ENCODE results near the gene DENND6A.
"Not testable (repeated sequence)": the region's sequence is repeated elsewhere in the genome, so short reads cannot be mapped to it uniquely, and the experiment has no call there.

The DENND6A gene

GRCh38 chr3:57659004-57659673, 33.7 kb downstream of the DENND6A start:
- Histone ChIP-seq H3K4me1 (ENCODE audit: control insufficient read depth, insufficient read depth, low read length) (no peaks in the 10 kb centered on the region), H3K9ac (ENCODE audit: low read depth, low read length) (no peak overlapping the region), H3K9me3 (ENCODE audit: control insufficient read depth, insufficient read depth, low read length) (no peaks in the 10 kb centered on the region), H3K36me3 (ENCODE audit: control insufficient read depth, insufficient read depth, low read length) (no peaks in the 10 kb centered on the region), H3K27me3 (ENCODE audit: control insufficient read depth, insufficient read depth, low read length) (no peaks in the 10 kb centered on the region), H3K4me3 (ENCODE audit: low read depth, low read length) (no peak overlapping the region)

GRCh38 chr3:57658536-57658935, 34.3 kb downstream of the DENND6A start:
- no peaks in the 10 kb centered on the region for H3K36me3 ChIP-seq (ENCODE audit: control insufficient read depth, insufficient read depth, low read length)

GRCh38 chr3:57655727-57656126, 37.1 kb downstream of the DENND6A start:
- no peaks in the 10 kb centered on the region for H3K27me3 ChIP-seq (ENCODE audit: control insufficient read depth, insufficient read depth, low read length)
- no peak overlapping the region for H3K9ac ChIP-seq (ENCODE audit: low read depth, low read length)
- H3K36me3 ChIP-seq (ENCODE audit: control insufficient read depth, insufficient read depth, low read length) = no peaks in the 10 kb centered on the region
- H3K4me3 ChIP-seq (ENCODE audit: low read depth, low read length) = no peak overlapping the region
- H3K4me1 ChIP-seq (ENCODE audit: control insufficient read depth, insufficient read depth, low read length) = no peaks in the 10 kb centered on the region
- no peaks in the 10 kb centered on the region for H3K9me3 ChIP-seq (ENCODE audit: control insufficient read depth, insufficient read depth, low read length)

More at GRCh38 chr3:57658536-57658935, 34.3 kb downstream of the DENND6A start:
- no peak overlapping the region for H3K9ac ChIP-seq (ENCODE audit: low read depth, low read length)
- no peaks in the 10 kb centered on the region for H3K27me3 ChIP-seq (ENCODE audit: control insufficient read depth, insufficient read depth, low read length)
- H3K9me3 ChIP-seq (ENCODE audit: control insufficient read depth, insufficient read depth, low read length) = no peaks in the 10 kb centered on the region
- H3K4me3 ChIP-seq (ENCODE audit: low read depth, low read length) = no peak overlapping the region
- no peaks in the 10 kb centered on the region for H3K4me1 ChIP-seq (ENCODE audit: control insufficient read depth, insufficient read depth, low read length)

- Histone ChIP-seq H3K4me1 (ENCODE audit: control insufficient read depth, insufficient read depth, low read length) (no peaks in the 10 kb centered on the region), H3K9ac (ENCODE audit: low read depth, low read length) (no peak overlapping the region), H3K4me3 (ENCODE audit: low read depth, low read length) (no peak overlapping the region), H3K9me3 (ENCODE audit: control insufficient read depth, insufficient read depth, low read length) (no peaks in the 10 kb centered on the region), H3K36me3 (ENCODE audit: control insufficient read depth, insufficient read depth, low read length) (no peaks in the 10 kb centered on the region), H3K27me3 (ENCODE audit: control insufficient read depth, insufficient read depth, low read length) (no peaks in the 10 kb centered on the region)
Measured at GRCh38 chr3:57654267-57654666, 38.6 kb downstream of the DENND6A start.

GRCh38 chr3:57652203-57652602, 40.7 kb downstream of the DENND6A start:
- Histone ChIP-seq H3K36me3 (ENCODE audit: control insufficient read depth, insufficient read depth, low read length) (no peaks in the 10 kb centered on the region), H3K27me3 (ENCODE audit: control insufficient read depth, insufficient read depth, low read length) (no peaks in the 10 kb centered on the region), H3K4me1 (ENCODE audit: control insufficient read depth, insufficient read depth, low read length) (no peaks in the 10 kb centered on the region), H3K4me3 (ENCODE audit: low read depth, low read length) (no peak overlapping the region), H3K9me3 (ENCODE audit: control insufficient read depth, insufficient read depth, low read length) (no peaks in the 10 kb centered on the region), H3K9ac (ENCODE audit: low read depth, low read length) (no peak overlapping the region)

- Histone ChIP-seq H3K4me1 (ENCODE audit: control insufficient read depth, insufficient read depth, low read length) (no peaks in the 10 kb centered on the region), H3K36me3 (ENCODE audit: control insufficient read depth, insufficient read depth, low read length) (no peaks in the 10 kb centered on the region), H3K4me3 (ENCODE audit: low read depth, low read length) (no peak overlapping the region), H3K9ac (ENCODE audit: low read depth, low read length) (no peak overlapping the region), H3K27me3 (ENCODE audit: control insufficient read depth, insufficient read depth, low read length) (no peaks in the 10 kb centered on the region), H3K9me3 (ENCODE audit: control insufficient read depth, insufficient read depth, low read length) (no peaks in the 10 kb centered on the region)
Measured at GRCh38 chr3:57647292-57647940, 45.5 kb downstream of the DENND6A start.

- H3K4me3 ChIP-seq (ENCODE audit: low read depth, low read length) = no peak overlapping the region
- no peaks in the 10 kb centered on the region for H3K36me3 ChIP-seq (ENCODE audit: control insufficient read depth, insufficient read depth, low read length)
- no peaks in the 10 kb centered on the region for H3K4me1 ChIP-seq (ENCODE audit: control insufficient read depth, insufficient read depth, low read length)
- no peaks in the 10 kb centered on the region for H3K9me3 ChIP-seq (ENCODE audit: control insufficient read depth, insufficient read depth, low read length)
- H3K9ac ChIP-seq (ENCODE audit: low read depth, low read length) = no peak overlapping the region
- no peaks in the 10 kb centered on the region for H3K27me3 ChIP-seq (ENCODE audit: control insufficient read depth, insufficient read depth, low read length)
Measured at GRCh38 chr3:57646723-57647122, 46.2 kb downstream of the DENND6A start.

- Histone ChIP-seq H3K36me3 (ENCODE audit: control insufficient read depth, insufficient read depth, low read length) (no peaks in the 10 kb centered on the region), H3K4me3 (ENCODE audit: low read depth, low read length) (no peak overlapping the region)
Measured at GRCh38 chr3:57644740-57645139, 48.1 kb downstream of the DENND6A start.

GRCh38 chr3:57637391-57637790, 55.5 kb downstream of the DENND6A start:
- Histone ChIP-seq H3K27me3 (ENCODE audit: control insufficient read depth, insufficient read depth, low read length) (no peaks in the 10 kb centered on the region), H3K9me3 (ENCODE audit: control insufficient read depth, insufficient read depth, low read length) (no peaks in the 10 kb centered on the region), H3K9ac (ENCODE audit: low read depth, low read length) (no peak overlapping the region), H3K4me3 (ENCODE audit: low read depth, low read length) (no peak overlapping the region), H3K36me3 (ENCODE audit: control insufficient read depth, insufficient read depth, low read length) (peaks cover 2% of the 10 kb centered on the region), H3K4me1 (ENCODE audit: control insufficient read depth, insufficient read depth, low read length) (no peaks in the 10 kb centered on the region)

More at GRCh38 chr3:57644740-57645139, 48.1 kb downstream of the DENND6A start:
- Histone ChIP-seq H3K4me1 (ENCODE audit: control insufficient read depth, insufficient read depth, low read length) (no peaks in the 10 kb centered on the region), H3K9me3 (ENCODE audit: control insufficient read depth, insufficient read depth, low read length) (no peaks in the 10 kb centered on the region), H3K9ac (ENCODE audit: low read depth, low read length) (no peak overlapping the region), H3K27me3 (ENCODE audit: control insufficient read depth, insufficient read depth, low read length) (no peaks in the 10 kb centered on the region)

- H3K4me1 ChIP-seq (ENCODE audit: control insufficient read depth, insufficient read depth, low read length); H3K9ac ChIP-seq (ENCODE audit: low read depth, low read length); H3K9me3 ChIP-seq (ENCODE audit: control insufficient read depth, insufficient read depth, low read length); H3K27me3 ChIP-seq (ENCODE audit: control insufficient read depth, insufficient read depth, low read length); H3K36me3 ChIP-seq (ENCODE audit: control insufficient read depth, insufficient read depth, low read length); H3K4me3 ChIP-seq (ENCODE audit: low read depth, low read length): not testable (repeated sequence)
Measured at GRCh38 chr3:57634259-57634658, 58.6 kb downstream of the DENND6A start.

GRCh38 chr3:57627976-57628375, 64.9 kb downstream of the DENND6A start:
- no peaks in the 10 kb centered on the region for H3K9me3 ChIP-seq (ENCODE audit: control insufficient read depth, insufficient read depth, low read length)
- peaks cover 3% of the 10 kb centered on the region for H3K36me3 ChIP-seq (ENCODE audit: control insufficient read depth, insufficient read depth, low read length)
- H3K9ac ChIP-seq (ENCODE audit: low read depth, low read length) = no peak overlapping the region
- no peaks in the 10 kb centered on the region for H3K4me1 ChIP-seq (ENCODE audit: control insufficient read depth, insufficient read depth, low read length)
- H3K4me3 ChIP-seq (ENCODE audit: low read depth, low read length) = no peak overlapping the region
- H3K27me3 ChIP-seq (ENCODE audit: control insufficient read depth, insufficient read depth, low read length) = no peaks in the 10 kb centered on the region

- Histone ChIP-seq H3K4me1 (ENCODE audit: control insufficient read depth, insufficient read depth, low read length) (no peaks in the 10 kb centered on the region), H3K4me3 (ENCODE audit: low read depth, low read length) (no peak overlapping the region), H3K27me3 (ENCODE audit: control insufficient read depth, insufficient read depth, low read length) (no peaks in the 10 kb centered on the region), H3K36me3 (ENCODE audit: control insufficient read depth, insufficient read depth, low read length) (peaks cover under 1% of the 10 kb centered on the region), H3K9me3 (ENCODE audit: control insufficient read depth, insufficient read depth, low read length) (no peaks in the 10 kb centered on the region), H3K9ac (ENCODE audit: low read depth, low read length) (no peak overlapping the region)
Measured at GRCh38 chr3:57624801-57625200, 68.1 kb downstream of the DENND6A start.

Measured in iPS-15b (cell line).